BLaER1 (cell line): Measurements from ENCODE around the gene SPTLC3.

Experiments used
- H3K27ac ChIP-seq: shearing (Covaris generic); formaldehyde crosslinking; 2 replicates; pipeline ENCODE4 v1.8.1; 2022
- H3K27me3 ChIP-seq: shearing (Covaris generic); formaldehyde crosslinking; 2 replicates; pipeline ENCODE4 v1.8.1; 2022
- H3K36me3 ChIP-seq: shearing (Covaris generic); formaldehyde crosslinking; 2 replicates; pipeline ENCODE4 v1.8.1; 2022
- H3K4me1 ChIP-seq: shearing (Covaris generic); formaldehyde crosslinking; 2 replicates; pipeline ENCODE4 v1.8.1; 2022
- H3K4me2 ChIP-seq: shearing (Covaris generic); formaldehyde crosslinking; 2 replicates; pipeline ENCODE4 v1.8.1; 2022
- H3K4me3 ChIP-seq: shearing (Covaris generic); formaldehyde crosslinking; 2 replicates; pipeline ENCODE4 v1.8.1; 2022
- H3K9ac ChIP-seq: shearing (Covaris generic); formaldehyde crosslinking; 2 replicates; pipeline ENCODE4 v1.8.1; 2022
- H3K9me3 ChIP-seq: shearing (Covaris generic); formaldehyde crosslinking; 2 replicates; pipeline ENCODE4 v1.8.1; 2022
- H4K20me1 ChIP-seq: shearing (Covaris generic); formaldehyde crosslinking; 2 replicates; pipeline ENCODE4 v1.8.1; 2022
- Cebpa-rat ChIP-seq: shearing (Covaris generic); IDR thresholded peaks from 2 replicates; pipeline ENCODE4 v1.8.1; 2022

SPTLC3 gene

DNA sequence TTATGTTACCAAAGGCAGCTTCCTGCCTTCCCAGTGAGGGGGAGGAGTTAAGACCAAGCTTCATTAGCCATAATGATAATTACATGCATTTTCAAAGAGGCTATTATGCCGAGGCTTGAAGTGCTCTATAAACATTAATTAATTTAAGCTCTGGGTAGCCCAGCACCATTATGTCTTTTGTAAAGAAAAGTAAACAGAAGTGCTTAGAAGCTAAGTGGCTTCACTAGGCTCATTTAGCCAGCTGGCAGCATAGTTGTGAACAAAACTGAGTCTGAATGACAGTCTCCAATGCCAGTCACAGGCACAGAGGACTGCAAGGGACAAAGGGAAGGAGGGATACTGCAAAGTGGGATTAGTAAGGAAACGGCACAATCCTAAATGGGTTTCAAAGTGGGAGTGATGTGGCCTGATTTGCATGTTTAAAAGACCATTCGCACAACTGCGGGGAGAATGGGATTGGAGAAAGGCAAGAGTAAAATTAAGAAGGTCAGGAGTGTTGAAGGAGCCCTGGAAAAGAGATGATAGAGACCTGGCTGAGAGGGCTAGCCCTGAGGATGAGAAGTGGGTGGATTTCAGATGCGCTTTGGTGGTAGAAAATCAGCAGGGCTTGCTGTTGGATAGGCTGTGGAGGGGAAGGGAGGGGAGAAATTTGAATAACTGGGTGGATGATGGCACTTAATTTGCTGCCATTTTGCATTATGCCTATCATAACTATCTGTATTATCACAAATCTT, 192.2 kb downstream of the SPTLC3 start:
- no peaks in the 10 kb centered on the region for H3K36me3 ChIP-seq
- H3K4me2 ChIP-seq = no peak overlapping the region
- no peaks in the 10 kb centered on the region for H3K9me3 ChIP-seq
- no peak overlapping the region for H3K4me3 ChIP-seq
- no peak overlapping the region for H3K9ac ChIP-seq
- no peaks in the 10 kb centered on the region for H3K27me3 ChIP-seq
- no peak for TF ChIP-seq Cebpa-rat
- no peaks in the 10 kb centered on the region for H4K20me1 ChIP-seq
- H3K27ac ChIP-seq = no peak overlapping the region
- peaks cover 9% of the 10 kb centered on the region; the same call in 1 of the 2 replicates for H3K4me1 ChIP-seq

DNA sequence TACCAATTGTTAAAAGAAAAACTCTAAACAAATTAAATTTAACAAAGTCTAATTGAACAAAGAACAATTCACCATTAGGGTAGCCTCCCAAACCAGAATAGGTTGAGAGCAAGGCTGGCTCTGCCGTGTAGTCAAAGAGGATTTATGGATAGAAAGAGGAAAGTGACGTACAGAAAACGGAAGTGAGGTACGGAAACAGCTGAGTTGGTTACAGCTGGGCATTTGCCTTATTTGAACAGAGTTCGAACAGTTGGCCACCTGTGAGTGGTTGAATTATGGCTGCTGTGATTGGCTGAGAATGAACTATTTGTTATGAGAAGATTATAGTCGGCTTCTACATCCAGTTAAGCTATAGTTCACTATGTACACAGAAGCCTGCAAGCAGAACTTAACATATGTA, 193.8 kb downstream of the SPTLC3 start:
- no peaks in the 10 kb centered on the region for H3K27me3 ChIP-seq
- no peaks in the 10 kb centered on the region for H3K9me3 ChIP-seq
- H3K4me1 ChIP-seq = peaks cover 9% of the 10 kb centered on the region; the same call in 1 of the 2 replicates
- H4K20me1 ChIP-seq = no peaks in the 10 kb centered on the region
- H3K4me2 ChIP-seq = peak overlapping the region; percentile 47
- H3K4me3 ChIP-seq = no peak overlapping the region
- H3K9ac ChIP-seq = no peak overlapping the region
- H3K27ac ChIP-seq = no peak overlapping the region
- no peak for TF ChIP-seq Cebpa-rat
- H3K36me3 ChIP-seq = no peaks in the 10 kb centered on the region

DNA sequence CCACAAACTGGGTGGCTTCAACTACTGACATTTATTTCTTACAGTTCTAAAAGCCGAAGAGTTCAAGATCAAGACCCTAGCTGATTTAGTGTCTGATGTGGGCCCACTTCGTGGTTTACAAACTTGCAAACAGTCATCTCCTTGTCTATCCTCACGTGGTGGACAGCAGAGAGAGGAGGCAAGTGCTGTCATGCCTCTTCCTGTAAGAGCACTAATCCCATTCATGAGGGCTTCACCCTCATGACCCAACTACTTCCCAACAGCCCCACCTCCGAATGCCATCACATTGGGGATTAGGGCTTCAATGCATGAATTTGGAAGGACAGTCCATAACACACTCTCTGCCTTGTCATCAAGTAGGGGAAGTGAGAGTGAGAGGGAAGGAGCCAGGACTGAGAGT, 196.7 kb downstream of the SPTLC3 start:
- Histone ChIP-seq H3K27ac (no peak overlapping the region), H3K9me3 (no peaks in the 10 kb centered on the region), H4K20me1 (no peaks in the 10 kb centered on the region), H3K4me3 (no peak overlapping the region), H3K36me3 (no peaks in the 10 kb centered on the region), H3K27me3 (no peaks in the 10 kb centered on the region), H3K9ac (no peak overlapping the region), H3K4me2 (no peak overlapping the region), H3K4me1 (peaks cover 9% of the 10 kb centered on the region; the same call in 1 of the 2 replicates)
- no peak for TF ChIP-seq Cebpa-rat

DNA sequence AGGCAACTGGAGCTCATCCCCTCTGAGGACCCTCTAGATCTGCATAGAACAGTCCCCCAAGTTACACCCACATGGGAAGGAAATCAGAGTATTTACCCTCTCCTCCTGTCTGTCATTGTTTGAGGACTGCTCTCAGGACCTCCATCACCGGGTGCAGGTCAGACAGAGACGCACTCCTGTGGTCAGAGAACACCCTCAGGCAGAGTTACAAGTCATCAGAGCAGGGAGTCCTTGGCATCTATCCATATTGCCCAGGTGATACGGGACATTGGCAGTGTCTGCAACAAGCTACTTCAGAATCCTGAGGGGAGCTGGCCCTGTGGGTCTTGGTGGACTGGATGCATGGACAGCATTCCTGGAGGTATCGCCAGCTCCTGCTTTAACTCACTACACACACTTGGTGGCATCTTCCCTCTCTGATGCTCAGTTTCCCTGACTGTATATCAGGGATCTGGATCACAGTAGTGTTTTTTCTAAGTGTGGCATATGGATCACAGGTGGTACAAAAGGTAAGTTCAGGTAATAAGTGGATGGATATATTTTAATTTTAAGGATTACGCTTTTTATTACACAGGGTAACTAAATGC, 197.2 kb downstream of the SPTLC3 start:
- H3K27me3 ChIP-seq = no peaks in the 10 kb centered on the region
- H3K27ac ChIP-seq = no peak overlapping the region
- H3K4me1 ChIP-seq = peaks cover 9% of the 10 kb centered on the region; the same call in 1 of the 2 replicates
- H3K9ac ChIP-seq = no peak overlapping the region
- no peak overlapping the region for H3K4me2 ChIP-seq
- no peak for TF ChIP-seq Cebpa-rat
- H3K4me3 ChIP-seq = no peak overlapping the region
- H4K20me1 ChIP-seq = no peaks in the 10 kb centered on the region
- no peaks in the 10 kb centered on the region for H3K36me3 ChIP-seq
- no peaks in the 10 kb centered on the region for H3K9me3 ChIP-seq

DNA sequence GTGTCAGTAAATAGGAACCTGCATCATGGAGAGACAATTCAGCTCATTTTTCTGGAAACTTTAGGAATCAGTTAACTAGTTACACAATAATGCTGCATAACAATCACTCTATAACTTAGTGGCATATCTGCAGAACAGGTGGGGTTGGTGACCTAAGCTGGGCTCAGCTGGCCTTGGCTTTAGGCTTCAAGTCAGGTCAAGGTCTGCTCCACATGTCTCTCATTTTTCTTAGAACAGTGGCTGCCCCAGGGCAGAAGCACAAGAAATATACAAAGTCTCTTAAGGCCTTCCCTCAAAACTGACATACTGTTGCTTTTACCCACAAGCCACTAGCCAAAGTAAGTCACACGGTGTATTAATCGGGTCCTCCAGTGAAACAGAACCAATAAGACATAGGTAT, 198.2 kb downstream of the SPTLC3 start:
- no peak overlapping the region for H3K9ac ChIP-seq
- no peak overlapping the region for H3K27ac ChIP-seq
- TF ChIP-seq Cebpa-rat = no peak
- no peaks in the 10 kb centered on the region for H4K20me1 ChIP-seq
- no peak overlapping the region for H3K4me2 ChIP-seq
- H3K27me3 ChIP-seq = no peaks in the 10 kb centered on the region
- no peaks in the 10 kb centered on the region for H3K9me3 ChIP-seq
- H3K4me3 ChIP-seq = no peak overlapping the region
- peaks cover 9% of the 10 kb centered on the region; the same call in 1 of the 2 replicates for H3K4me1 ChIP-seq
- no peaks in the 10 kb centered on the region for H3K36me3 ChIP-seq

DNA sequence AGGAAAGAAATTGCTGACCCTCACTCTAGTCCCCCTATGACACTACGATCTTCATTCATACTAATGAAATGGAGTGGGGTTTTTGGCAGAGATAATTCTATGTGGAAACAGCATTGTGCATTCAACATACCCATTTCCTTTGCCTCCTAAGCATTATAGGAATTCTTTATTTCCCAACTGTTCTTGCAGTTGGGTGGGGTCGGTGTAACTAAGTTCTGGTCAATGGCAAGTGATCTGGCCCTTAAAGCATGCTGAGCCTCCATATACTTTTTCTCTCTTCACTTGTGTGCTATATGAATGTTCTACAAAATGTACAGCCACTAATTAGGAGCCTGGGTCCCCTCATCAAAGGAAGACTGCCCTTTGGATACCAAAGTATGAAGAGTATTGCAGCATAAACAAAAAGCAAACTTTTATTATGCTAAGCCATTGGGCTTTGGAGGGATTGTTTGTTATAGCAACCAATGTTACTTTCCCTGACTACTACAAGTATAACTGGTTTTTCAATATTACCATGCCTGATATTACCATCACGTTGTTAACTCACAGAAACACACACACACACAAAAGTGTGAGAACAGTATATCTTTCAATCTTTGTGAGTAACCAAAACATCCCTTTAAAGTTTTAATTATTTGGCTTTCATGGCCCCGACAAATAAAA, 203.3 kb downstream of the SPTLC3 start:
- Histone ChIP-seq H3K4me3 (no peak overlapping the region), H3K9ac (no peak overlapping the region), H3K4me1 (no peaks in the 10 kb centered on the region), H3K27ac (no peak overlapping the region), H3K36me3 (no peaks in the 10 kb centered on the region), H3K4me2 (no peak overlapping the region), H4K20me1 (no peaks in the 10 kb centered on the region), H3K9me3 (no peaks in the 10 kb centered on the region), H3K27me3 (0 out of 2 replicates have a peak, but pooled peaks cover 4% of the 10 kb centered on the region)
- no peak for TF ChIP-seq Cebpa-rat

DNA sequence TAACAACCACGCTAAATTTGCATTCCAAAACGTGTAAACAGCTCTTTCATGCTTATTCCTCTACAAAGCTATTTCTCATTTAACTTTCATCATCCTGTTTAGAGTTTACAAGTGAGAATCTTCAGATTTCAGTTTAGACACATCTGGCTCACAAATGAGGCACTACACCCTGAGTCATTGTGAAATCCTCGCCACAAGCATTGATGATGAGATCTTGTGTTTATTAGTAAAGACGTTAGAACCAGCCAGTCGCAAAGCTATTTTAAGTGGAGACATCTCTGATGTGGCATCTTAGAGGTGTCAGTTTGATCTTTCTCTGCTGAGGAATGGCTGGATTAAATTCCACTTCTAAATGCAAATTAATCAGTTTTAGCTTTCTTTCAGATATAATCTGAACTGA, 204.0 kb downstream of the SPTLC3 start:
- H3K27me3 ChIP-seq = peaks cover 5% of the 10 kb centered on the region

DNA sequence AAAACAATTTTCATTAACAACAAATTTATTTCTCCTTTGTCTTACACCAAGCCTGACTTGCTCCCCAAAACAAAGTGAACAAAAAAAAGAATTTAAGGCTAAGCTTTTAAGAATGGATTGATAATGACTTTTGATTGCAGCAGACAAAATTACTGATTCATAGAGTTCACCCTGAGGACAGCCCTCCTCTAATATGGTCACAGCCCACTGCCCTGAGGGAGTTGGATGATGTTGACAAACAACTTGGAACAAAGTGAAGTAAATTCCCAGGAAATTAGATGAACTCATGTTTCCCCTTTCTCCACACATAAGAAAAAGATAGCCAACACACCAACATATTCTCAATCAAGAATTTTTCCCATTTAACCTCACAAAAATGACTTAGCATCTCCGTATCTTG, 204.6 kb downstream of the SPTLC3 start:
- no peaks in the 10 kb centered on the region for H3K4me1 ChIP-seq
- H3K4me3 ChIP-seq = no peak overlapping the region
- no peaks in the 10 kb centered on the region for H3K9me3 ChIP-seq
- H3K4me2 ChIP-seq = no peak overlapping the region
- no peak overlapping the region for H3K9ac ChIP-seq
- no peak for TF ChIP-seq Cebpa-rat
- peaks cover 11% of the 10 kb centered on the region for H3K27me3 ChIP-seq
- H4K20me1 ChIP-seq = peaks cover 8% of the 10 kb centered on the region
- H3K27ac ChIP-seq = no peak overlapping the region
- H3K36me3 ChIP-seq = no peaks in the 10 kb centered on the region

More for the DNA sequence above, 204.0 kb downstream of the SPTLC3 start:
- H3K9me3 ChIP-seq = no peaks in the 10 kb centered on the region
- H4K20me1 ChIP-seq = peaks cover 2% of the 10 kb centered on the region
- no peak overlapping the region for H3K27ac ChIP-seq
- no peak overlapping the region for H3K4me3 ChIP-seq
- no peak overlapping the region for H3K9ac ChIP-seq
- H3K4me1 ChIP-seq = no peaks in the 10 kb centered on the region
- H3K36me3 ChIP-seq = no peaks in the 10 kb centered on the region
- TF ChIP-seq Cebpa-rat = no peak
- H3K4me2 ChIP-seq = no peak overlapping the region

DNA sequence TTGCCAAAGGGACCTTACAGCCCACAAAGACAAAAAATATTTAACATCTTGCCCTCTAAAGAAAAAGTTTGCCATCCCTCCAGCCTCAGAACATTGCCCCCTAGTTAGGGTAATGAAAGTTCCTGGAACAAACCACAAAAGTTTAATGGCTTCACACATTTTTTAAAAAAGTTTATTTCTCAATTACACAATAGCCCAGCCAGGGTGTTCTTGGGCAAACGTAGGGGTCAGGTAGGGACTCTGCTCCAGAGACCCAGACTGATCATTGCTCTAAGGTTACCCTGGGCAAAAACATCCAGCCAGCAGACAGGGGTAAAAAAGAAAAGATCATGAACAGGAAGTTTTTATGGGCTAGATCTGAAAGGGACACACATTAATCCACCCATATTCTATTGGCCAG, 207.8 kb downstream of the SPTLC3 start:
- peaks cover 9% of the 10 kb centered on the region for H3K4me1 ChIP-seq
- H3K9ac ChIP-seq = no peak overlapping the region
- no peaks in the 10 kb centered on the region for H3K36me3 ChIP-seq
- no peaks in the 10 kb centered on the region for H3K9me3 ChIP-seq
- no peak for TF ChIP-seq Cebpa-rat
- H3K27ac ChIP-seq = no peak overlapping the region
- H3K4me2 ChIP-seq = no peak overlapping the region
- no peak overlapping the region for H3K4me3 ChIP-seq
- H4K20me1 ChIP-seq = peaks cover 31% of the 10 kb centered on the region
- H3K27me3 ChIP-seq = peaks cover 42% of the 10 kb centered on the region
